ENCODE measurements around the gene ZMYM4. TPM values are rescaled to one million over a fixed set of nuclear protein-coding genes. Genes with fewer than 3 reads are reported as not detected.

The ZMYM4 gene
- total RNA-seq, 4 donors from 2014 or later = 19.7 to 84.9 (median 49.9) TPM

DNA sequence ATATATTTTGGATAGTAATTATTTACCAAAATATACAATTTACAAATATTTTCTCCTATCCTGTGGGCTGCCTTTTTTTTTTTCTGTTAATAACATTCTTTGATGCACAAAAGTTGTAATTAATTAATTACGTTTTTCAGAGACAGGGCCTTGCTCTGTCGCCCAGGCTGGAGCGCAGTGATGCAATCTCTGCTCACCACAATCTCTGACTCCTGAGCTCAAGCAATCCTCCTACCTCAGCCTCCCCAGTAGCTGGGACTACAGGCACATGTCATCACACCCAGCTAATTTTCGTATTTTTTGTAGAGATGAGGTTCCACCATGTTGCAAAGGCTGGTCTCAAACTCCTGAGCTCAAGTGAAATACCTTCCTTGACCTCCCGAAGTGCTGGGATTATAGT lies 21.3 kb upstream of the ZMYM4 start:
- TF ChIP-seq, protein P1, sequence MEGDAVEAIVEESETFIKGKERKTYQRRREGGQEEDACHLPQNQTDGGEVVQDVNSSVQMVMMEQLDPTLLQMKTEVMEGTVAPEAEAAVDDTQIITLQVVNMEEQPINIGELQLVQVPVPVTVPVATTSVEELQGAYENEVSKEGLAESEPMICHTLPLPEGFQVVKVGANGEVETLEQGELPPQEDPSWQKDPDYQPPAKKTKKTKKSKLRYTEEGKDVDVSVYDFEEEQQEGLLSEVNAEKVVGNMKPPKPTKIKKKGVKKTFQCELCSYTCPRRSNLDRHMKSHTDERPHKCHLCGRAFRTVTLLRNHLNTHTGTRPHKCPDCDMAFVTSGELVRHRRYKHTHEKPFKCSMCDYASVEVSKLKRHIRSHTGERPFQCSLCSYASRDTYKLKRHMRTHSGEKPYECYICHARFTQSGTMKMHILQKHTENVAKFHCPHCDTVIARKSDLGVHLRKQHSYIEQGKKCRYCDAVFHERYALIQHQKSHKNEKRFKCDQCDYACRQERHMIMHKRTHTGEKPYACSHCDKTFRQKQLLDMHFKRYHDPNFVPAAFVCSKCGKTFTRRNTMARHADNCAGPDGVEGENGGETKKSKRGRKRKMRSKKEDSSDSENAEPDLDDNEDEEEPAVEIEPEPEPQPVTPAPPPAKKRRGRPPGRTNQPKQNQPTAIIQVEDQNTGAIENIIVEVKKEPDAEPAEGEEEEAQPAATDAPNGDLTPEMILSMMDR (IDR thresholded peaks at IDR 0.05) = no peak
- TF ChIP-seq POLR2A (IDR thresholded peaks at IDR 0.05) = no peak
- intact Hi-C loops (cut with DNase I; ENCODE audit: low total_unique reads) = no loop called here
- DNase-seq = no peak
- Histone ChIP-seq H3K9me3 (no peaks in the 10 kb centered on the region), H3K27ac (no peak overlapping the region), H3K36me3 (no peaks in the 10 kb centered on the region), H3K4me1 (no peaks in the 10 kb centered on the region), H3K27me3 (no peaks in the 10 kb centered on the region), H3K4me3 (no peak overlapping the region)

DNA sequence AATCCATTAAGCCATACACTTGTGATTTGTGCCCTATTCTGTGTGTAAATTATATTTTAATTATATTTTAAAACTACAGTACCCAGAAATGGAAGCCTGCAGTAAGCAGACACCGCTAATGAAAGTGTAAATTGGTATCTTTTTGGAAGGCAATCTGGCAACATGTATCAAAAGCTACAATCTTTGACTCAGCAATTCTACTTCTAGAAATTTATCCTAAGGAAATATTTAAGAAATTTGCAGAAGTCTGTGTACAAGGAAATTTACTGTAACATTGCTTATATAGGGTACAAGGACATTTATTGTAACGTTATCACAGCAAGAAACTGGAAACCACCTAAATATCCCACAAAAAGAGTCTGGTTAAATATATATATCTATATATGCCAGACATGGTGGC lies 14.6 kb upstream of the ZMYM4 start:
- intact Hi-C loops (cut with DNase I; ENCODE audit: low total_unique reads) = no loop called here
- DNase-seq = no peak
- Histone ChIP-seq H3K36me3 (no peaks in the 10 kb centered on the region), H3K4me3 (no peak overlapping the region), H3K27me3 (no peaks in the 10 kb centered on the region), H3K4me1 (no peaks in the 10 kb centered on the region), H3K9me3 (no peaks in the 10 kb centered on the region), H3K27ac (no peak overlapping the region)
- no peak for TF ChIP-seq POLR2A (IDR thresholded peaks at IDR 0.05)

DNA sequence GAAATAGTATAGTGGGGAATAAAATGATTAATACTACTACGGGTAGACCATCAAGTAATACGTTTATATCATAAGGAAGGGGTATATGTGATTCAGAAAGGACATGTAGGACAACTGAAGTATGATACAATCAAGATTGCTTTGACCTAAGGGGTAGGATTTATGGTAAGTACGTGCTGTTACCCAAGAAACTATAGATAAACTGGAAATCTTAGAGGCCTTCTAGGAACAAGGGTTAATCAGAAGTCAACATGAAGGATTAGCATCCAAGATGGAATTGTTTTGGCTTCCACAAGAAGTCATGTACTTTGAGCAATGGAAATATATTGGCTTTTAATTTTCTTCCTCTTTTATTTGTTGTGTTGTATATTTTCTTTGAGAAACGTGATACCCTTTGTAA lies 13.2 kb upstream of the ZMYM4 start:
- DNase-seq = no peak
- intact Hi-C loops (cut with DNase I; ENCODE audit: low total_unique reads) = no loop called here
- Histone ChIP-seq H3K27me3 (no peaks in the 10 kb centered on the region), H3K27ac (no peak overlapping the region), H3K4me1 (no peaks in the 10 kb centered on the region), H3K36me3 (no peaks in the 10 kb centered on the region), H3K9me3 (no peaks in the 10 kb centered on the region), H3K4me3 (no peak overlapping the region)
- no peak for TF ChIP-seq POLR2A (IDR thresholded peaks at IDR 0.05)
- TF ChIP-seq, protein P1 (IDR thresholded peaks at IDR 0.05) = no peak

DNA sequence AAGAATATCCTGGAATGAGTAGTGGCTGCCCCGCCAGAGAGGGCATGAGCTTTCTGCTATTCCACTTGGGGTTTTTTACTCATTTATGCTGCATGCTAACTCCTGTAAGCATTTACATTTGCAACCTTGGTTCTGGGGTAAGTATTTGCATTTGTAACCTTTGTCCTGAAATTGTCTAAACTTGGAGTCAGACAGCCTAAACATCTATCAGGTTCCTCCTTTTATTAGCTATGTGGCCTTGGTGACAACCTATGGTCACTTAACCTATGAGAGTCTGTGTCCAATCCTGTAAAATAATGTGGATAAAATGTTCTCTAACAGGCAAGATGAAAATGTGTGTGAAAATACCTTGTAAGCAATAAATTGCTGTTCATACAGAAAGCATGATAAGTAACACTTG lies 8.9 kb upstream of the ZMYM4 start:
- no peak for TF ChIP-seq POLR2A (IDR thresholded peaks at IDR 0.05)
- TF ChIP-seq, protein P1 (IDR thresholded peaks at IDR 0.05) = no peak
- intact Hi-C loops (cut with DNase I; ENCODE audit: low total_unique reads) = no loop called here
- DNase-seq = no peak
- Histone ChIP-seq H3K27ac (no peak overlapping the region), H3K4me1 (no peaks in the 10 kb centered on the region), H3K9me3 (no peaks in the 10 kb centered on the region), H3K27me3 (no peaks in the 10 kb centered on the region), H3K36me3 (no peaks in the 10 kb centered on the region), H3K4me3 (no peak overlapping the region)

DNA sequence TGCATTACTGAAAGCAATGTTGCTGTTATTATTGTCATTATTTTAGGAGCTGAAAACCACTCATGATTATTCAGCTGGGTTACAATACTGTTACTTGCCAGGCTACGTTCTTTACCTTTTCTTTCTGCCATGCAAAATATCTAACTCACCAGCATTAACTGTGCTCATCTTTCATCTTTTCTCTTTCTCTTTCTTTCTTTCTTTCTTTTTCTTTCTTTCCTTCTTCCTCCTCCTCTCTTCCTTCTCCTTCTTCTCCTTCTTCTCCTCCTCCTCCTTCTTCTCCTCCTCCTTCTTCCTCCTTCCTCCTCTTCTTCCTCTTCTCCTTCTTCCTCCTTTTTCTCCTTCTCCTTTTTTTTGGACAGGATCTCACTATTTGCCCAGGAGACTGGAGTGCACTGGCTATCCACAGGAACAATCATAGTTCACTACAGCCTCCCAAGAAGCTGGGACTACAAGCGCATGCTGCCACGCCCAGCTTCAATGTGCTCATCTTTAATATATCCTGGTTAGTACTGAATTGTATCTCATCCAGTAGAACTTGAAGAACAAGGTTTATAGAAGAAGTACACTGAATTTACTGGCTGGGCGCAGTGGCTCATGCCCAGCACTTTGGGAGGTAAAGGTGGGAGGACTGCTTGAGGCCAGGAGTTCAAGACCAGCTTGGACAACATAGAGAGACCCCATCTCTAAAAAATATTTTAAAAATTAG lies 6.9 kb upstream of the ZMYM4 start:
- Histone ChIP-seq H3K36me3 (no peaks in the 10 kb centered on the region), H3K27me3 (no peaks in the 10 kb centered on the region), H3K4me1 (no peaks in the 10 kb centered on the region), H3K9me3 (no peaks in the 10 kb centered on the region), H3K27ac (no peak overlapping the region), H3K4me3 (no peak overlapping the region)
- intact Hi-C loops (cut with DNase I; ENCODE audit: low total_unique reads) = no loop called here
- TF ChIP-seq POLR2A (IDR thresholded peaks at IDR 0.05) = no peak
- TF ChIP-seq, protein P1 (IDR thresholded peaks at IDR 0.05) = no peak
- DNase-seq = no peak

DNA sequence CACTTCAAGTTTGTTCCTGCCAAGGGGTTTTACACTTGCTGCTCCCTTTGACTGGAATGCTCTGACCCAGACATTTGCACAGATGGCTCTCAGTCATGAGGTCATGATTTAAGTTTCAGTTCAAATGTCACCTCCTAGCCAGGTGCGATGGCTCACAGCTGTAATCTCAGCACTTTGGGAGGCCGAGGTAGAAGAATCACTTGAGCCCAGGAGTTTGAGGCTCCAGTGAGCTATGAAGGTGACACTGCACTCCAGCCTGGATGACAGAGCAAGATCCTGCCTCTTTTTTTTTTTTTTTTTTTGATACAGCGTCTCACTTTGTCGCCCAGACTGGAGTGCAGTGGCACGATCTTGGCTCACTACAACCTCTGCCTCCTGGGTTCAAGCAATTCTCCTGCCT lies 4.5 kb upstream of the ZMYM4 start:
- intact Hi-C loops (cut with DNase I; ENCODE audit: low total_unique reads) = no loop called here
- H3K27ac ChIP-seq = no peak overlapping the region

More for the DNA sequence above, 4.5 kb upstream of the ZMYM4 start:
- Histone ChIP-seq H3K9me3 (no peaks in the 10 kb centered on the region), H3K27me3 (no peaks in the 10 kb centered on the region), H3K36me3 (no peaks in the 10 kb centered on the region), H3K4me1 (no peaks in the 10 kb centered on the region), H3K4me3 (no peak overlapping the region)
- no peak for DNase-seq
- TF ChIP-seq, protein P1 (IDR thresholded peaks at IDR 0.05) = no peak
- TF ChIP-seq POLR2A (IDR thresholded peaks at IDR 0.05) = no peak
